ENCODE data around the gene LRBA.

The LRBA gene

DNA sequence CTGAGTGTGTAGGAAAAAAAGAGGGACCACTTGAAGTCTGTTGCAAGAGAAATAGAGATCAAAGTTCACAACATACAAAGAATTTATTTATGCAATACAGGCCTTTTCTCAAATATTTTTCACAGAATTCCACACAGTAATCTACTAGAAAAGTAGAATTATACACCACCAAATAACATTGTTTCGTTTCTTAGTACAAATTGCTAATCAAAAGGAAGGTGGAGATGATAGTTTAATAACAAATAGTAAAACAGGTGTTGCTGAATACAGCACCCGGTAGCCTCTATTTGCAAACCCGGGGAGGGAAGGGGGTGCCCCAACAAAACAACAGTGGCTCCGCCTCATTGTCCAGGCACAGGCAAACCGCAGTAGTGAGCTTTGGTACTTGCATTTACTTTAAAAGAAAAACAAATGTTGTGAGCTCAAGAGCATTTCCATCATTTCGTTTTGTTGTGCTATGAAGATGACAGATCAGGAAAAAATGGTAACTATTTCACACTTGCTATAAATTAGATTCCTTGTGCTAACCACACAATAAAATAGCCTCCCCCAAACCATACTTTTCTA is 750.4 kb downstream of the LRBA start:
- DNase-seq (ENCODE audit: low read depth) = no peak

- DNase-seq (ENCODE audit: low read depth) = no peak
Observed at GRCh38 chr4:150262611-150263010, 752.5 kb downstream of the LRBA start.

GRCh38 chr4:150261571-150261970 is 753.5 kb downstream of the LRBA start:
- DNase-seq (ENCODE audit: low read depth) = no peak

GRCh38 chr4:150259861-150260567 is 755.1 kb downstream of the LRBA start:
- DNase-seq (ENCODE audit: low read depth) = no peak

DNA sequence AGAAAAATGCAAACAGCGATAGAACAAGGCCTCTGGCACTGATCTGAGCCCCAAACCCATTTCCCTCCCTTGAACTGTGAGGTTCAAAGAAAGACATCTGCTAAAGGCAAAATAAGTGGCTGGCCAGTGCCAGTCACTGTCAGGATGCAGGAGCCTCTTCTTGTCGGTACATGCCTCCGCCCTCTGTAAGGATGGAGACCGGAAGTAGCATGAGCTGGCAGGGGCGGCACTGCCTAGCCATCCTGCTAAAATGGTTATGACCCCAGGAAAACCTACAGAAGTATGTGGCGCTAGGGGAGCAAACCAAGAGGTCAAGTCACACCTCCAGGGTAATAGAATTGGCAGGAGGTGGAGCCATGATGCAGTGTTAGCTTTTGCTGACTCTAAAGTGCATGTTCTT is 756.5 kb downstream of the LRBA start:
- no peak for DNase-seq (ENCODE audit: low read depth)

- DNase-seq (ENCODE audit: low read depth) = no peak
Observed at GRCh38 chr4:150256841-150257730, 758.0 kb downstream of the LRBA start.

GRCh38 chr4:150256225-150256620 is 758.9 kb downstream of the LRBA start:
- no peak for DNase-seq (ENCODE audit: low read depth)

DNA sequence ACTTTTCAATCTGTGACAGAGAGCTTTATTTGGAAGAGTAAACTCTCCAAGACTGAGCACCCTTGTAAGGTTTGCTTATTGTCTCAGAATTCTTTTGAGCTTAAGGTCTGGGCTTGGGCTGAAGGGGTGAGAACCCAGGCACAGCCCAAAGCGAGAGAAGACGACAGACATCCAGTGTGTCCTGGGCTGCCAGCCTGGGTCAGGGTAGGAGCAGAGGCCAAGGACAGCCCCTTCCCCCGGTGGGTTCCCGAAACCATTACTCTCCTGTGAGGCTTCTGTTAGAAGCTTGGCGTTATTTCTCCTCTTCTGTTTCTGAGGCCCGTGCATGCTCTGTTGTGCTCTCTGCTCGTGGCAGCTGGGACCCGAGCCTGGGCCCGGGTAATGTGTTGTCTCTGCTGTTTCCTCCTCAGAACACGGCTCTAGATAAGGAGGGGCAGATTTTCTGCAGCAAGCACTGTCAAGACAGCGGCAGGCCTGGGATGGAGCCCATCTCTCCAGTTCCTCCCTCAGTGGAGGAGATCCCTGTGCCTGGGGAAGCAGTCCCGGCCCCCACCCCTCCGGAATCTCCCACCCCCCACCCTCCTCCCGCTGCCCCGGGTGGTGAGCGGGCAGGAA is 759.4 kb downstream of the LRBA start:
- no peak for DNase-seq (ENCODE audit: low read depth)

DNA sequence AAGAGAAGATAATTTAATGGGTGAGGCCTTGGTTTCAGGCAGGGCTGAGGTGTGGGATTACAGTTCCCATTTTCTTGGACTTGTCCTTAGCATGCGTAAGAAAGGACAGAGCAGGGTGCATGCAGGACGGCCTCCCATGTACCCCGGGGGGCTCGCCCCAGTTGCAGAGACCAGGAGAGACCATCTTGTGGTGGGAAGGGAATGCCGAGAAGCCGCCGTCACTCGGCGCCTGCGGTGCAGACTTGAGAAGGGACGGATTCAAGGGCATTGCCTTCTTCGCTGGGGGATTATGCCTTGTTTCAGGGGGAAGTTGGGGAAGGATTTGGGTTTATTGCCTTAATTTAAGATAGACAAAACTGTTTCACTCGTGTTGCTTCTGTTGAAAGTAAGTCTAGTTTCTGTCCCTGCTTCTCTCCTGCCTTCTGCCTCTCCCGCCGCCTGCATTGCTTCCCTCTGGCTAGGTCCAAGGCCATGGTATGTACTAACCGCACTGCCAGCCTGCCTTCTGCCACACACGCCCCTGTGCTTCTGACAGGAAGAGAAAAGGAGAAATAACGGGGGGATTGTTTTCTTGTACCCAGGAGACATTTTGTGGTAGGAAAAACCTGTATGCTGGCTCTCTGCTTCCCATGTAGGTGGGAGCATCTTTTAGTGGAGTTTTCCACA is 761.0 kb downstream of the LRBA start:
- no peak for DNase-seq (ENCODE audit: low read depth)

DNA sequence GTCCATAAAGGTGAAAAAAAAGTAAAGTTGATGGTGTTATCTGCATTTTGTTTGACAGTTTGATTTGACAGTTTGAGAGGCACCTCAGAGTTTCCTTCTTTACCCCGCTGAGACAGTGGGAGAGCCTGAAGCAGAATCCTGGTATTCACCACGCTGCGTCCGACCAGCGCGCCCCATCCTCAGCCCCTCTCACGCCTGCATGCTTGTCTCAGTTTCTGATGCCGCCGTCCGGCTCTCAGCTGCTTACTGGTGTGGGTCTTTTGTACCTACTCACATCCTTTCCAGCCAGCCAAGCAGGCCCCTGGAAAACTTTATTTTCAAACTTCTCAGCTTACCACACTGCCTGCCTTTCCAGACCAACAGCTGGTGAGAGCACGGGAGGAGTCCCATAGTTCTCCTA is 761.7 kb downstream of the LRBA start:
- no peak for DNase-seq (ENCODE audit: low read depth)

DNA sequence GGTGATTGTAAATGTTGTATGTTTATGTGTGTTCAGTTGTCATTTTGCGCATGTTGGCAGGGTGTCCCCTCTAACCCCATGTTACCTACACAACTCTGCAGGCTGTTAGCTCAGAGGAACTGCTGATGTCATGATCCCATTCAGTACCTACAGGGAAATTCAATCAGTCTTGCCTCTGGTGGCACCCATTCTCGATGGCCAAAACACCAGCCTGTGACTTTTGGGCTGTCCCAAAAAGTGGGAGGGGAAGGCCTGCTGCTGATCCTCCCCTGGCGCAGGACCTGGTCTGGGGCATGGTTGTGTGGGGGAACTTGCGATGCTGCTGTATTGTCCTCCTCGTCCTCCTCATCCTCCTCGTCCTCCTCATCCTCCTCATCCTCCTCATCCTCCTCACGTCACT is 762.3 kb downstream of the LRBA start:
- no peak for DNase-seq (ENCODE audit: low read depth)

GRCh38 chr4:150252306-150252705 is 762.8 kb downstream of the LRBA start:
- DNase-seq (ENCODE audit: low read depth) = no peak

- no peak for DNase-seq (ENCODE audit: low read depth)
Observed at GRCh38 chr4:150251752-150252190, 763.3 kb downstream of the LRBA start.

- DNase-seq (ENCODE audit: low read depth) = no peak
Observed at GRCh38 chr4:150250998-150251651, 764.0 kb downstream of the LRBA start.

- no peak for DNase-seq (ENCODE audit: low read depth)
Observed at GRCh38 chr4:150250293-150250997, 764.6 kb downstream of the LRBA start.

- no peak for DNase-seq (ENCODE audit: low read depth)
Observed at GRCh38 chr4:150248181-150248580, 766.9 kb downstream of the LRBA start.

GRCh38 chr4:150247184-150247583 is 767.9 kb downstream of the LRBA start:
- DNase-seq (ENCODE audit: low read depth) = no peak

DNA sequence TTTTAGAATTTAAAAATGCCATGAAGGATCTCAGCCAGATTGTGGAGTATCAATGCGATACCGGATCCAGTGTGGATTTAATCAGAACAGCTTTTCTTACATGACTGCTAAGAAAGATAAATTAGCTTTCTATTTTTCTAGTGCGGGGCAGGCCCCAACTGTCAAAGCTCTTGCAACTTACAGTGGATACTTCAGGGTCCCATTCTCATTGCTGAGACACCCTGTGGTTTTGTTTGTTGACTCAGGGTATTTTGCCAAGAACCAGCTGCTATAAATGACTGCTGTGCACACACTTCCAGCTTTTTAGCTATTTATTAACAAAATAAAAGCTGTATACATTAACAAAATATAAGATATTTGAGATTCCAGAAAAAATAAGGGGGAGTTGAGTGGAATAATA is 770.5 kb downstream of the LRBA start:
- no peak for DNase-seq (ENCODE audit: low read depth)

DNA sequence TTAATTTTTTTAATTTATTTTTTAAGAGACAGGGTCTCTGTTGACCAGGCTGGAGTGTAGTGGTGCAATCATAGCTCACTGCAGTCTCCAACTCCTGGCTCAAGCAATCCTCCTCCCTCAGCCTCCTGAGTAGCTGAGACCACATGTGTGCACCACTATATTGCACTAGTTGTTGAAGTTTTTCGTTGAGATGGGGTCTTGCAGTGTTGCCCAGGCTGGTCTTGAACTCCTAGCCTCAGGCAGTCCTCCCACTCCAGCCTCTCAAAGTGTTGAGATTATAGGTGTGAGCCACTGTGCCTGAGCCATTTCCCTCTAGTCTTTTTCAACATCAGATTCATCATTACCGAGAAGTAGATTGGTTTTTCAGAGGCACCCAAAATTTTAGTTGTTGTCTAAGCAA is 771.2 kb downstream of the LRBA start:
- DNase-seq (ENCODE audit: low read depth) = no peak

DNA sequence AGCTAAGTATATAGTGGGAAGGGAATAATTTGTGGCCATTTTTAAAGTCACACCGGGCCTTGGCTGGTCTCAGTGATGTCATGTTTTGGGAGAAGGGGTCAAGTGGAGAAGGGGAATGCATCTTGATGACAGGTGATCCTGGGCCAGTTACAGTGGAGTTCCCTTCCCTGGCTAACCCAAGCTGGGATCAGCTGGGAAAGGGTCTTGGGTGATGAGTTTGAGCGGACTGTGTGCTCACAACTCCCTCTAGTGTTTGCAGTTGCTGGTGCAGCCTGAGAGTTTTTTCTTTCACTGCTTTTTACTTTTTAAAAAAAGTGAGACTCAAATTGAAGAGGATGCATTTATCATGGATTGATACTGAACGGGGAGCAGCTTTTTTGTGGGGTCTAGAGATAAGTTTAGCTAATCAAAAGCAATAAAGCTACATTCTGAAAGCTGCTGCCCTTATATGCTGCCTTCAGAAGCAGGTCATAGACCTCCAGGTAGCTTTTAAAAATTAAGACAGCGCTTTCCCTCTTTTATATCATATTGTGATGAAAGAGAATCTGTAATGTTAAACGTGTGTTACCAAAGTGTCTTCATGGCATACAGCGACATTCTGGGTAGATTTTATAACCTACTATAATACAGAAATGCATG is 772.1 kb downstream of the LRBA start:
- DNase-seq (ENCODE audit: low read depth) = no peak
